NCI-H2227 treated with DMSO at 0.1 percent for 48 hours (cell line): ENCODE measurements around the gene TXN2.
"Not testable (repeated sequence)": the region's sequence is repeated elsewhere in the genome, so short reads cannot be mapped to it uniquely, and the experiment has no call there.

Source experiments
- DNase-seq: peaks from one replicate; lab custom pipeline; 2025; lab: John Stamatoyannopoulos, UW

Gene TXN2

DNA sequence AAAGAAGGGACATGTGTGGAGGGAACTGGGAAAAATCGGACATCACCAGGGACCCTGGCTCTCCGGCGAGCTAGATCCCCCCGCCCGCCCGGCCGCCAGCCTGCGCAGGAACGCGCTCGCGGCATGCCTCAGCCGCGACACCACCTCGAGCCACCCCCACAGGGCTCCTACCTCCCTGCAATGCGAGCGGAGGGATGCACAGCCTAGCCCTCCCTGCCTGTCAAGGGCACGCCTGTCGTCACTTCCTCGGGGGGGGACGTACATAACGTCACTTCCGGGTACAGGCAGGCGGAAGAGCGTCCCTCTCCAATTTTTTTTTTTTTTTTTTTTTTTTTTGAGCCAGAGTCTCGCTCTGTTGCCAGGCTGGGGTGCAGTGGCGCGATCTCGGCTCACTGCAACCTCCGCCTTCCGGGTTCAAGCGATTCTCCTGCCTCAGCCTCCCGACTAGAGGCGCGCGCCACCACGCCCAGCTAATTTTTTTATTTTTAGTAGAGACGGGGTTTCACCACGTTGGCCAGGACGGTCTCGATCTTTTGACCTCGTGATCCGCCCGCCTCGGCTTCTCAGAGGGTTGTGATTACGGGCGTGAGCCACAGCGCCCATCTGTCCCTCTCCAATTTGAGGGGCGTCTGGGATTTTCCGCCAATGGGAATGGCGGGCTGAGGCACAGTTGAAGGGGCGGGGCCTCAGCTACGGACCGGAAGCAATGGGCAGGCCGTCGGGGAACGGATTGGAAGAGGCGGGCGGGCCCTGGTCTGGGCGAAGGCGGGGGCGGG is at the start of gene TXN2:
TSS of gene TXN2 (minus strand) at position 248 of the 776 bp plus-strand sequence. CDS start 803 bp downstream, outside the sequence.
- peak; percentile 86 for DNase-seq

GRCh38 chr22:36528795-36529751 is 47.6 kb upstream of the TXN2 start, which contains the start of gene EIF3D:
EIF3D (minus strand) TSS chr22:36529166; CDS start chr22:36526121, 3,045 bp downstream.
- peak; percentile 94 for DNase-seq

GRCh38 chr22:36528341-36528740 is 46.9 kb upstream of the TXN2 start:
- no peak for DNase-seq

DNA sequence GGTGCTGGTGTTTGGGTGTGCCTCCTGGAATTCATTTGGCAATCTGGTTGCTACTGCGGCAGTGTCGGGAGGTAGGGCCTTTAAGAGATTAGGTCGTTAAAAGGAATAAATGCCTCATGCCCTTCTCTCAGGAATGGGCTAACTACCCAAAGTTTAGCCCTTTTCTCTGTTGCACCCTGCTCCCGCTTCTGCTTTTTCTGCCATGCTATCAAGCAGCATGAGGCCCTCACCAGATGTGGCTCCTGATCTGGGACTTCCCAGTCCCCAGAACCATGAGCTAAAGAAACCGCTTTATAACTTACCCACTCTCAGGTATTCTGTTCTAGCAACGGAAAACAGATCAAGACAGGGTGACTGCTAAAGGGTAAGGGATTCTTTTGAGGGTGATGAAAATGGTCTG is 41.2 kb upstream of the TXN2 start:
- no peak for DNase-seq

DNA sequence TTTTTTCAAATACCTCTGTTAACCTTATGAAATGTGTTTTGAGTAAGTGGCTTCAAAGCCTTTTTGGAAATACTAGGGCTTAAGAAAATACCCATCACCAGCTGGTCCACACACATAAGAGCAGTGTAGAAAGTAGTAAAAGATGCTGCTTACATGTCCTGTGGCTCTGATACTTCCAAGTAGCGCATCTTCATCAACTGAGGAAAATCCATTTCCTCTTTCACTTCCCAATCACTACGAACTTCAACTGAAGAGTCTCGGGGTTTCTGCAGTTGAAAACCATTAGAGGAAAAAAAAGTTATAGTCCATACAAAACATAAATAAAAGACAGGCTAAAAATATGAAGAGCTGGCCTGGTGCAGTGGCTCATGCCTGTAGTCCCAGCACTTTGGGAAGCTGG is 39.0 kb upstream of the TXN2 start:
- DNase-seq, result no peak

DNA sequence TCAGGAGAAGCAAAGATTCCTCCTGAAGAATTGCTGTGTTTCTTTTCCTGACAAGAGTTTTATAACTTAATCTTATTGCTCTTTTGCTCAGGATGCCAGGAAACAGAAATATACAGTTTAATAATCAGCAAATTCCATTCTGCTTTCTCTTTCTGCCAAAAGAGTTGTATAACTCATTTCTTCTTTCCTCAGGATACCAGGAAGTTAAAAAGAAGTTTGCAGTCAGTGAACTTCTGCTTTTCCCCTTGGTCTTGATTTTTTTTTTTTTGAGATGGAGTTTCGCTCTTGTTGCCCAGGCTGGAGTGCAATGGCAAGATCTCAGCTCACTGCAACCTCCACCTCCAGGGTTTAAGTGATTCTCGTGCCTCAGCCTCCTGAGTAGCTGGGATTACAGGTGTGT is 38.5 kb upstream of the TXN2 start:
- not testable (repeated sequence) for DNase-seq

- DNase-seq, result no peak
These were observed 33.3 kb upstream of the TXN2 start for GRCh38 chr22:36514766-36515165.

DNA sequence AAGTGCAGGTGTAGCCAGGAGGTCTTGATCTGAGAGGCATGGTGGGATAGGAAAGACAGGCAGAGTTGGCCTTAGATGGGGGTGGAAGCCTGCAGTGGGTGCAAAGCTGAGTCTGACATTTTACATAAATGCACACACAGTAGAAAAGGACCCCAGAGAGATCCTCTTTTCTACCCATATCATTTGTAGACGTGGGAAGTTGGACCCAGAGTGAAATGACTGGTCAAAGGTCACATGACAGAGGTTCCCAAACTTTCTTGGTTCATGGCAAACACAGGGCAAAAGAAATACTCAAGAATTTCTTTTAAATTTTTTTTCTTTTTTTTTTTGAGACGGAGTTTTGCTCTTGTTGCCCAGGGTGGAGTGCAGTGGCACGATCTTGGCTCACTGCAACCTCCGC is 31.6 kb upstream of the TXN2 start:
- no peak for DNase-seq

DNA sequence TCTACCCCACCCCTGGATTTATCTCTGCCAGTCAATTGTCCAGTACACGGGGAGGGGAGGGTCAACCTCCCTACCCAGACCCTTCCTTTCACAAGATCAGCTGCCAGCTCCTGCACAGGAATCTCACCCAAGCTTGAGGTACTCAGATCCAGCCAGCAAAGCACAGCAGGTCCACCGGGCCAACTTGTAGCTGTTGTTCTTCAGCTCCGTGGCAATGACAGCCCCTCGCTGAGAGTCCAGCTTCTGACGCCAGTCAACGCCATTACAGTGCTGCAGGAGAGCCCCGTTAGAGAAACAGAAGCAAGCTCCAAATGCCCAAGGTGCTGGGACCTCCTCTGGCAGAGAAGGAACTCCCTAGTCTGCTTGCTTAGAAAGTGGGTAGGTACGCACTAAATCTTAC is 30.9 kb upstream of the TXN2 start:
- no peak for DNase-seq

DNA sequence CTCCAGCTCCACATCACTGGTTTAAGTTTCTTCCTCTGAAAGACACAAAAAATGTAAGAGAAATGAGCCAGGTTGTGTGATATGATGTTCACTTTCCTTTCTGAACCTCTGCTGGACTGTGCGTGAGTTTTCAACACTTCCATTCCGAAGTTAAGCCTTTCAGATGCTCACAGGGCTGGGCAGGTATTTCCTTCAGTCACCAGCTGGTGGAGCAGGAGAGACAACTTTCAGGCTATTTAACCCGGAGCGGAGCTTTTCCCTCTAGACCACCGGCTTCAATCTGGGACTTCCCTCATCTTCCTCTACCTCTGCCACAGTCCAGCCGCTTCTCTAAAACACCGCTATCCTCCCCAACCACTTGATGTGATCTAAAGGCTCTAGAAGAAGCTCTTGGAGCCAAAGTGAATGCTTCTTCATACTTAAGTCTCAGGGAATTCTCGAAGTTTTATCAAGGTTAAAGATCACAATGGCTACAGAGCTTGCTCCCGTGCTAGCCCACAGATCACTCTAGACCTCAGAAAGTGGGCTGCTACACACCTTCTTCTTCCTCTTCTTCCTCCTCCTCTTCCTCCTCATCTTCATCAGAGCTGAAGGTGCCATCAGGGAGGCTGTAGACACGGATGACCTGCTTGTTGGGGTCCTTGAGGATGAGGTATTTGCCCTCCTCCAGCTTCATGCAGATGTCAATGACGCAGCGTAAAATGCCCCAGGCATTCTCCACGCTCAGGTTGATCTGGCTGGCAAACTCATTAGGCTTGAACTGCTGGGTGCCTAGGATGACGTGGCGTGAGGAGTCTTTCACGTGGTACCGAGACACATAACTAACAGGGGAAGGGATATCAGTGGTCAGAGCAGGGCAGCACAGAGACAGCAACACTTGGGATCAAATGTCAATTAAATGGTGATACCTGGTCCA is 29.8 kb upstream of the TXN2 start:
- DNase-seq, result no peak

- no peak for DNase-seq
These were observed 28.9 kb upstream of the TXN2 start for GRCh38 chr22:36510384-36510783.

- no peak for DNase-seq
These were observed 26.1 kb upstream of the TXN2 start for GRCh38 chr22:36507518-36508010.

GRCh38 chr22:36506637-36507517 is 25.4 kb upstream of the TXN2 start, which contains the start of gene FOXRED2:
FOXRED2 (minus strand) TSS chr22:36507040; CDS start chr22:36506422, 618 bp downstream.
- peak; percentile 71 for DNase-seq

GRCh38 chr22:36505998-36506635 is 24.7 kb upstream of the TXN2 start:
- no peak for DNase-seq

DNA sequence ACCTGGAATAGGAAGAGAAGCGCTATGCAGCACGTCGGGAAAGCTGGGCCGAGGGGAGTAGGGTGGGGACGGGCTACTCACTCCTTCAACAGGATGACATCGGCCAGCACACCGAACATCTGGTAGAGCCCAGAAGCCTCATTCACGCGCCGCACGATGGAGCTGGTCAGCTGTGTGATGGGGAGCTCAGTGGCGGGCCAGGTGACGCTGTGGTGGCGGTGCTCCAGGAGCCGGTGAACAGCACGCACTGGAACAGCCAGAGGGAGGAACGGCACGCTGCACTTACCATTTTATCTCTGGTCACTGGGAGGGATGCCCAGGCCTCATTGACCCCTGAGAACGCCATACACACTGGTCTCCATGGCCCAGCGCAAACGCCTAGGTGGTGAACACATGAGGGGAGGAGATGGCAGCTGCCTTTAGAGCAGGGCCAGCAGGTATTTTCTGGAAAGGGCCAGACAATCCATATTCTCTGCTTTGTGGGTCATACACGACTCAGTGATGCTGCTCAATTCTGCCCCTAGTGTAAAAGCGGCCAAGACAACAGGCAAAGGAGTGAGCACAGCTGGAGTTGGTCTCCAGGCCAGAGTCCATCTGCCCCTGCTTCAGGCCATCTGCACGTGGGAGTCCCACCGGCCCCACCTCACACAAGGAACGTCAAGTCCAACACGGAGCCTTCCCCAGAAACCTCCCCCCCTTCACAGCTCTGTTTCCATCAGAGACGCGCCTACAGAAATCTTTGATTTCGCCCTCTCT is 16.6 kb upstream of the TXN2 start:
- no peak for DNase-seq

DNA sequence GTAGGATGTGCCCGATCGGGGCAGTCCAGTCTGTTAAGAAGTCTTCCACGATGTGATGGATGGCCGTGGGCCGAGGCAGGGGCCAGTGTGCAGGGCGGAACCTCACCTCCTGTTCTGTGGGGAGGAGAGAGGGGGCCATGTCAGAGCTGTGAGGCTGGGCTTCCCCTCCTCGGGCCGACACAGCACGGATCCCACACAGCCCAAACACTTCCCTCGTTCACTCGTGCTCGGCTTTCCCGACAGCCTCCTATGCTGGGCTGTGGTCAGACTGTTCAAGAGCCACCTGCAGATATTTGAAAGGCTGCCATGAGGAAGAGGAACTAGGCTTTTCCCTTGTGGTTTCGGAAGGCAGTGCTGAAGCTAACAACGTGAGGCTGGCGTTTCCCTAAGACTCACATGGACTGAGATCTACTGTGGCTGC is 12.3 kb upstream of the TXN2 start:
- DNase-seq, result no peak

DNA sequence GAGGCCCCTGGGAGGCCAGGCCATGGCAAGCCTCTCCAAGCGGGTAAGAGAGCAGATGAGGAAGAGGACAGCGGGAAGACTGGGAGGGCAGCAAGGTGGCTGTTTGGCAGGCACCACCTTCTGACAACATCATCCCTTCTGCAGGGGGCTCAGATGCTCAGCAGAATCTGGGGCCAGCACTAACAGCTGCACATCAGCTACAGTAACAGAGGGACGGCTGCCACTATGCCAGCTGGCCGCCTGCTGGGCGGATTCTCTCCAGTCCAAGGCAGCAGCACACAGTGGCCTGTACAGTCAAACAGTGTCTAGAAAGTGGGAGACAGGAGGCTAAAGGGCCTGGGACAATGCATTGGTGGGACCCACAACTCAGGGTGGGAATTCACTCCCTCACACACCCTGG is 10.7 kb upstream of the TXN2 start:
- DNase-seq, result no peak

- no peak for DNase-seq
These were observed 9.7 kb upstream of the TXN2 start for GRCh38 chr22:36491155-36491554.
